ENCODE data around the gene ZXDC. TPM values are rescaled to one million over a fixed set of nuclear protein-coding genes. Genes with fewer than 3 reads are reported as not detected.

Gene ZXDC
- total RNA-seq, 1 experiment from 2014 or later: 61.1 TPM

GRCh38 chr3:126399756-126400155 lies 75.9 kb downstream of the ZXDC start:
- no peak for DNase-seq (ENCODE audit: low spot score)
- BruUV-seq (replicated peaks): no TSS peak
- no peaks in the 10 kb centered on the region for H3K36me3 ChIP-seq (ENCODE audit: insufficient read depth, low read length, poor library complexity, severe bottlenecking)
- ChIA-PET POLR2A (ENCODE audit: low non-redundant PET) (no interaction called here), CTCF (no interaction called here)
- H3K27me3 ChIP-seq (replicated peaks; ENCODE audit: insufficient read depth, low read depth, low read length, poor library complexity): no peaks in the 10 kb centered on the region
- intact Hi-C loops (cut with micrococcal nuclease; ENCODE audit: unreplicated experiment): no loop called here
- TF ChIP-seq EZH2 (IDR thresholded peaks at IDR 0.05; ENCODE audit: borderline replicate concordance, low read depth, low read length, poor library complexity, severe bottlenecking): no peak
- TF ChIP-seq, protein P1, sequence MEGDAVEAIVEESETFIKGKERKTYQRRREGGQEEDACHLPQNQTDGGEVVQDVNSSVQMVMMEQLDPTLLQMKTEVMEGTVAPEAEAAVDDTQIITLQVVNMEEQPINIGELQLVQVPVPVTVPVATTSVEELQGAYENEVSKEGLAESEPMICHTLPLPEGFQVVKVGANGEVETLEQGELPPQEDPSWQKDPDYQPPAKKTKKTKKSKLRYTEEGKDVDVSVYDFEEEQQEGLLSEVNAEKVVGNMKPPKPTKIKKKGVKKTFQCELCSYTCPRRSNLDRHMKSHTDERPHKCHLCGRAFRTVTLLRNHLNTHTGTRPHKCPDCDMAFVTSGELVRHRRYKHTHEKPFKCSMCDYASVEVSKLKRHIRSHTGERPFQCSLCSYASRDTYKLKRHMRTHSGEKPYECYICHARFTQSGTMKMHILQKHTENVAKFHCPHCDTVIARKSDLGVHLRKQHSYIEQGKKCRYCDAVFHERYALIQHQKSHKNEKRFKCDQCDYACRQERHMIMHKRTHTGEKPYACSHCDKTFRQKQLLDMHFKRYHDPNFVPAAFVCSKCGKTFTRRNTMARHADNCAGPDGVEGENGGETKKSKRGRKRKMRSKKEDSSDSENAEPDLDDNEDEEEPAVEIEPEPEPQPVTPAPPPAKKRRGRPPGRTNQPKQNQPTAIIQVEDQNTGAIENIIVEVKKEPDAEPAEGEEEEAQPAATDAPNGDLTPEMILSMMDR (conservative IDR thresholded peaks at IDR 0.05; ENCODE audit: low read depth, low read length): no peak
- no peak overlapping the region for H3K4me3 ChIP-seq (ENCODE audit: low read depth, low read length, poor library complexity, severe bottlenecking)
- H3K9me3 ChIP-seq (ENCODE audit: low read depth, low read length, poor library complexity, severe bottlenecking): no peaks in the 10 kb centered on the region
- H3K27ac ChIP-seq (ENCODE audit: low read depth, low read length, poor library complexity, severe bottlenecking): no peak overlapping the region
- H3K4me1 ChIP-seq (ENCODE audit: insufficient read depth, low read length, poor library complexity, severe bottlenecking): no peaks in the 10 kb centered on the region

DNA sequence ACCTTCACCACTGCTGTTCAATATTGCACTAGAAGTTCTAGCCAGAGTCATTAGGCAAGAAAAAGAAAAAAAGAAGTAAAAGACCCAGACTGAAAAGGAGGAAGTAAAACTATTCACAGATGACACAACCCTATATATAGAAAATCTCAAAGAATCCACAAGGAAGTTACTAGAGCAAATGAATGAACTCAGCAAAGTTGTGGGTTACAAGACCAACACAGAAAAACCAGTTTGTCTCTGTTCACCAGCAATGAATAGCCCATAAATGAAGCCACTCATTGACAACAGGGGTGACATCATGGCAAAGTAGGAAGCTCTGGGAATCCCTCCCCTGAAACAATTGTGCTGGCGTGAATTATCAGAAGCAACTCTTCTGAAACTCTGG lies 76.3 kb downstream of the ZXDC start:
- Histone ChIP-seq H3K4me3 (ENCODE audit: low read depth, low read length, poor library complexity, severe bottlenecking) (no peak overlapping the region), H3K9me3 (ENCODE audit: low read depth, low read length, poor library complexity, severe bottlenecking) (no peaks in the 10 kb centered on the region), H3K4me1 (ENCODE audit: insufficient read depth, low read length, poor library complexity, severe bottlenecking) (no peaks in the 10 kb centered on the region), H3K27ac (ENCODE audit: low read depth, low read length, poor library complexity, severe bottlenecking) (no peak overlapping the region), H3K27me3 (replicated peaks; ENCODE audit: insufficient read depth, low read depth, low read length, poor library complexity) (no peaks in the 10 kb centered on the region), H3K36me3 (ENCODE audit: insufficient read depth, low read length, poor library complexity, severe bottlenecking) (no peaks in the 10 kb centered on the region)
- intact Hi-C loops (cut with micrococcal nuclease; ENCODE audit: unreplicated experiment): no loop called here
- TF ChIP-seq, protein P1 (conservative IDR thresholded peaks at IDR 0.05; ENCODE audit: low read depth, low read length): no peak
- TF ChIP-seq EZH2 (IDR thresholded peaks at IDR 0.05; ENCODE audit: borderline replicate concordance, low read depth, low read length, poor library complexity, severe bottlenecking): no peak
- no TSS peak for BruUV-seq (replicated peaks)
- ChIA-PET POLR2A (ENCODE audit: low non-redundant PET) (no interaction called here), CTCF (no interaction called here)
- DNase-seq (ENCODE audit: low spot score): no peak

- ChIA-PET POLR2A (ENCODE audit: low non-redundant PET) (no interaction called here), CTCF (no interaction called here)
- intact Hi-C loops (cut with micrococcal nuclease; ENCODE audit: unreplicated experiment): no loop called here
- TF ChIP-seq, protein P1 (conservative IDR thresholded peaks at IDR 0.05; ENCODE audit: low read depth, low read length): no peak
- TF ChIP-seq EZH2 (IDR thresholded peaks at IDR 0.05; ENCODE audit: borderline replicate concordance, low read depth, low read length, poor library complexity, severe bottlenecking): no peak
- H3K4me1 ChIP-seq (ENCODE audit: insufficient read depth, low read length, poor library complexity, severe bottlenecking): no peaks in the 10 kb centered on the region
- no peak overlapping the region for H3K27ac ChIP-seq (ENCODE audit: low read depth, low read length, poor library complexity, severe bottlenecking)
- no peaks in the 10 kb centered on the region for H3K36me3 ChIP-seq (ENCODE audit: insufficient read depth, low read length, poor library complexity, severe bottlenecking)
- no peak overlapping the region for H3K4me3 ChIP-seq (ENCODE audit: low read depth, low read length, poor library complexity, severe bottlenecking)
- no peak for DNase-seq (ENCODE audit: low spot score)
- no peaks in the 10 kb centered on the region for H3K9me3 ChIP-seq (ENCODE audit: low read depth, low read length, poor library complexity, severe bottlenecking)
- BruUV-seq (replicated peaks): no TSS peak
- H3K27me3 ChIP-seq (replicated peaks; ENCODE audit: insufficient read depth, low read depth, low read length, poor library complexity): no peaks in the 10 kb centered on the region
Observed at GRCh38 chr3:126398423-126399350, 77.0 kb downstream of the ZXDC start.
